NCI-H748 (cell line): ENCODE results near the gene SLC25A13.
A peak's percentile ranks its signal among the peaks of the same experiment; 100 is the strongest.
"Not testable (repeated sequence)": the region's sequence is repeated elsewhere in the genome, so short reads cannot be mapped to it uniquely, and the experiment has no call there.

ENCODE experiments used
- DNase-seq: peaks from one replicate; lab custom pipeline; 2025; ENCODE audit not compliant: unreplicated experiment; lab: John Stamatoyannopoulos, UW

SLC25A13 gene

GRCh38 chr7:96326752-96327151, 4.9 kb upstream of the SLC25A13 start:
- not testable (repeated sequence) for DNase-seq

GRCh38 chr7:96322847-96323461, 1.1 kb upstream of the SLC25A13 start:
- DNase-seq, result no peak

GRCh38 chr7:96322373-96322695, 436 bp upstream of the SLC25A13 start:
- DNase-seq, result no peak

GRCh38 chr7:96321031-96321657, 754 bp downstream of the SLC25A13 start:
- DNase-seq, result peak; percentile 96

- no peak for DNase-seq
Measured at GRCh38 chr7:96320442-96320841, 1.5 kb downstream of the SLC25A13 start.

GRCh38 chr7:96319439-96319838, 2.5 kb downstream of the SLC25A13 start:
- no peak for DNase-seq

GRCh38 chr7:96316949-96317348, 4.9 kb downstream of the SLC25A13 start:
- no peak for DNase-seq

- DNase-seq, result no peak
Measured at GRCh38 chr7:96315125-96315512, 6.8 kb downstream of the SLC25A13 start.

GRCh38 chr7:96314402-96315124, 7.3 kb downstream of the SLC25A13 start:
- DNase-seq, result no peak

- DNase-seq, result no peak
Measured at GRCh38 chr7:96313940-96314339, 8.0 kb downstream of the SLC25A13 start.

GRCh38 chr7:96312502-96312901, 9.4 kb downstream of the SLC25A13 start:
- DNase-seq, result no peak

- no peak for DNase-seq
Measured at GRCh38 chr7:96311967-96312366, 9.9 kb downstream of the SLC25A13 start.

GRCh38 chr7:96310110-96310509, 11.8 kb downstream of the SLC25A13 start:
- DNase-seq, result no peak

GRCh38 chr7:96308950-96309263, 13.0 kb downstream of the SLC25A13 start:
- DNase-seq, result no peak

GRCh38 chr7:96308253-96308949, 13.5 kb downstream of the SLC25A13 start:
- DNase-seq, result no peak

GRCh38 chr7:96306385-96307125, 15.3 kb downstream of the SLC25A13 start:
- no peak for DNase-seq

GRCh38 chr7:96305915-96306314, 16.0 kb downstream of the SLC25A13 start:
- peak; percentile 51 for DNase-seq

GRCh38 chr7:96304573-96304972, 17.3 kb downstream of the SLC25A13 start:
- peak; percentile 39 for DNase-seq

- DNase-seq, result no peak
Measured at GRCh38 chr7:96303686-96304443, 18.0 kb downstream of the SLC25A13 start.

- peak; percentile 33 for DNase-seq
Measured at GRCh38 chr7:96303105-96303685, 18.7 kb downstream of the SLC25A13 start.
